B cell (primary cell): Measurements from ENCODE around the gene DPY19L1. TPM values are rescaled to one million over a fixed set of nuclear protein-coding genes. Genes with fewer than 3 reads are reported as not detected.

ENCODE experiments used
- ATAC-seq: fragments of 200-7000 bp; cut with Tn5 transposase; one replicate; pipeline ENCODE4 v1.10.0; 2021; ENCODE audit warnings: low read depth, mild to moderate bottlenecking, moderate number of reproducible peaks, moderate library complexity
- CTCF ChIA-PET: fragments of 350-600 bp; sonication (Branson Sonifier 250); formaldehyde crosslinking; loops from one replicate; lab custom pipeline; 2021; ENCODE audit warnings: antibody characterized with exemption, inconsistent platforms; lab: Charles Lee
- POLR2A ChIA-PET: fragments of 350-600 bp; sonication (Branson Sonifier 250); formaldehyde crosslinking; loops from one replicate; lab custom pipeline; 2021; ENCODE audit warnings: antibody characterized with exemption; lab: Charles Lee
- DNase-seq: peaks from one replicate; pipeline ENCODE4 v3.0.0; 2013
- H2AFZ ChIP-seq: 2 replicates; pipeline ENCODE4 v1.6.1; 2012; ENCODE audit warnings: mild to moderate bottlenecking, low read depth, low read length; ENCODE audit not compliant: insufficient read depth, poor library complexity, severe bottlenecking
- H3K27ac ChIP-seq, 2 donors: 1 replicate in 1 of 2; 2 replicates in 1 of 2; pipeline ENCODE4 v1.5.1; 2012 to 2013; ENCODE audit warnings: low read length in 2 of 2, mild to moderate bottlenecking in 2 of 2, moderate library complexity in 1 of 2
- H3K27me3 ChIP-seq, 4 experiments: fragments of 200-600 bp in 1 of 4; sonication (generic) in 1 of 4; replicated peaks in 1 of 4; 1 replicate in 2 of 4; 2 replicates in 2 of 4; pipeline versions ENCODE4 v1.6.1 to v1.7.0; 2013 to 2016; ENCODE audit warnings: low read length in 3 of 4, mild to moderate bottlenecking in 2 of 4, mixed read lengths in 1 of 4, moderate library complexity in 1 of 4; ENCODE audit not compliant: insufficient read depth in 4 of 4, control insufficient read depth in 3 of 4; ENCODE audit errors: control extremely low read depth in 1 of 4
- H3K36me3 ChIP-seq, 2 experiments: replicated peaks in 1 of 2; 1 replicate in 1 of 2; 2 replicates in 1 of 2; pipeline versions ENCODE4 v1.6.1 to v1.7.1; 2013; ENCODE audit warnings: low read length in 1 of 2; ENCODE audit not compliant: insufficient read depth in 2 of 2, control insufficient read depth in 1 of 2; ENCODE audit errors: control extremely low read depth in 1 of 2, extremely low read depth in 1 of 2
- H3K4me1 ChIP-seq, 2 donors: fragments of 200-600 bp in 1 of 2; sonication (generic) in 1 of 2; 1 replicate in 1 of 2; 2 replicates in 1 of 2; pipeline versions ENCODE4 v1.5.1 to v1.6.1; 2013 to 2017; ENCODE audit warnings: low read length in 2 of 2; ENCODE audit not compliant: control insufficient read depth in 2 of 2, insufficient read depth in 2 of 2
- H3K4me2 ChIP-seq: replicated peaks from 2 replicates; pipeline ENCODE3; 2012; ENCODE audit warnings: mild to moderate bottlenecking, low read depth, low read length; ENCODE audit not compliant: poor library complexity, severe bottlenecking
- H3K4me3 ChIP-seq, 5 experiments: fragments of 200-600 bp in 1 of 5; sonication (generic) in 1 of 5; 1 replicate in 3 of 5; 2 replicates in 2 of 5; pipeline versions ENCODE4 v1.5.1 to v1.7.0; 2011 to 2016; ENCODE audit warnings: low read length in 4 of 5, mild to moderate bottlenecking in 4 of 5, low read depth in 2 of 5, control low read depth in 1 of 5, moderate library complexity in 1 of 5; ENCODE audit not compliant: insufficient read depth in 1 of 5; ENCODE audit errors: control extremely low read depth in 1 of 5, extremely low read depth in 1 of 5
- H3K79me2 ChIP-seq: fragments of 200-600 bp; sonication (generic); one replicate; pipeline ENCODE4 v1.6.0; 2016; ENCODE audit warnings: low read length; ENCODE audit not compliant: control insufficient read depth, insufficient read depth
- H3K9ac ChIP-seq: fragments of 200-600 bp; sonication (generic); 2 replicates; pipeline ENCODE4 v1.6.1; 2017; ENCODE audit warnings: mild to moderate bottlenecking, low read length, moderate library complexity
- H3K9me3 ChIP-seq, 3 donors: one replicate each; pipeline versions ENCODE4 v1.6.1 to v1.7.1; 2013; ENCODE audit warnings: low read length in 2 of 3; ENCODE audit not compliant: control insufficient read depth in 2 of 3, insufficient read depth in 1 of 3; ENCODE audit errors: control extremely low read depth in 1 of 3
- H4K20me1 ChIP-seq: 2 replicates; pipeline ENCODE4 v1.6.0; 2012; ENCODE audit warnings: mild to moderate bottlenecking, low read length; ENCODE audit not compliant: insufficient read depth, control insufficient read depth, poor library complexity, severe bottlenecking
- H3K27ac Mint-ChIP-seq: one replicate; pipeline ENCODE4 v1.8.0; 2021; ENCODE audit warnings: mixed read lengths
- H3K27me3 Mint-ChIP-seq: one replicate; pipeline ENCODE4 v1.8.0; 2021; ENCODE audit warnings: mixed read lengths
- H3K4me1 Mint-ChIP-seq: one replicate; pipeline ENCODE4 v1.8.0; 2021; ENCODE audit warnings: mixed read lengths
- H3K4me3 Mint-ChIP-seq: one replicate; pipeline ENCODE4 v1.8.0; 2021; ENCODE audit warnings: mixed read lengths
- H3K9me3 Mint-ChIP-seq: one replicate; pipeline ENCODE4 v1.8.0; 2022; ENCODE audit warnings: mixed read lengths; ENCODE audit not compliant: insufficient read depth
- EZH2 ChIP-seq: IDR thresholded peaks from 2 replicates; pipeline ENCODE4 v1.6.1; 2012; ENCODE audit warnings: borderline replicate concordance, low read depth, mild to moderate bottlenecking, moderate library complexity, low read length; ENCODE audit not compliant: insufficient read depth, poor library complexity, severe bottlenecking
- WGBS: methylation state at CpG from one replicate; pipeline ENCODE4 v1.1.5; 2013; ENCODE audit warnings: missing lambda C conversion rate; ENCODE audit not compliant: insufficient coverage; 5-methylcytosine and 5-hydroxymethylcytosine counted together
- intact Hi-C: fragments of 100-400 bp; cut with micrococcal nuclease; formaldehyde crosslinking; loops from one replicate; pipeline ENCODE4 v1.10.0; 2022
- polyA plus RNA-seq: library from polyadenylated mRNA; depleted of rRNA; stranded (reverse); fragments of >200 nt; gene quantifications from 2 replicates; pipeline ENCODE4 v1.2.3, GENCODE V29; 2012
- total RNA-seq, 2 donors: library from RNA; stranded (reverse); fragments of 120-200 nt in 1 of 2; gene quantifications; 1 replicate in 1 of 2; 2 replicates in 1 of 2; pipeline versions ENCODE4 v1.2.3 to v1.2.4, GENCODE V29; 2013 to 2022
- TF ChIP-seq, protein P1 (sequence below): fragments of 200-600 bp; IDR thresholded peaks from one replicate; pipeline ENCODE4 v1.8.0; 2022; ENCODE audit warnings: antibody characterized with exemption, mild to moderate bottlenecking

DPY19L1 gene
- total and polyA plus RNA-seq, 2 donors (not counting 1 experiment from before 2014, with no cell fraction given) = 2.0 to 13.0 TPM

DNA sequence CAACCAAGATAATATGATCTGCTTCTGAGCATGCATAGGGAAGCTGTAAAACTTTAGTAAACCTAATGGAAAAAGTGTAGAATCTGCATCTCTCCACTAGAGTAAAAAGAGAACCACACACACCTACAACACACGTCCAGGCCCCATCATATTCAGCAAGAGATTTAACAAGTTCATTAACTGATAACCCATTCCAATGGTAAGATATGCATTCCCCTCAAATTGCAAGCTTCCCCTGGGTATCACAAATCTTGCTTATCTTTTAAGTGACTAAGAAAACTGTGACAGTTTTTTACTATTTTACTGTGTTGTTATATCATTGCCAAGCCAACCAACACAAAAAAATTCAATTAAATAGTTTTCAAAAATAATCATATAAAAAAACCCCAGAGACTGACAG lies 8.0 kb downstream of the DPY19L1 start:
- ChIA-PET POLR2A (no interaction called here), CTCF (no interaction called here)
- H3K9me3 Mint-ChIP-seq = no peaks in the 10 kb centered on the region
- TF ChIP-seq, protein P1, sequence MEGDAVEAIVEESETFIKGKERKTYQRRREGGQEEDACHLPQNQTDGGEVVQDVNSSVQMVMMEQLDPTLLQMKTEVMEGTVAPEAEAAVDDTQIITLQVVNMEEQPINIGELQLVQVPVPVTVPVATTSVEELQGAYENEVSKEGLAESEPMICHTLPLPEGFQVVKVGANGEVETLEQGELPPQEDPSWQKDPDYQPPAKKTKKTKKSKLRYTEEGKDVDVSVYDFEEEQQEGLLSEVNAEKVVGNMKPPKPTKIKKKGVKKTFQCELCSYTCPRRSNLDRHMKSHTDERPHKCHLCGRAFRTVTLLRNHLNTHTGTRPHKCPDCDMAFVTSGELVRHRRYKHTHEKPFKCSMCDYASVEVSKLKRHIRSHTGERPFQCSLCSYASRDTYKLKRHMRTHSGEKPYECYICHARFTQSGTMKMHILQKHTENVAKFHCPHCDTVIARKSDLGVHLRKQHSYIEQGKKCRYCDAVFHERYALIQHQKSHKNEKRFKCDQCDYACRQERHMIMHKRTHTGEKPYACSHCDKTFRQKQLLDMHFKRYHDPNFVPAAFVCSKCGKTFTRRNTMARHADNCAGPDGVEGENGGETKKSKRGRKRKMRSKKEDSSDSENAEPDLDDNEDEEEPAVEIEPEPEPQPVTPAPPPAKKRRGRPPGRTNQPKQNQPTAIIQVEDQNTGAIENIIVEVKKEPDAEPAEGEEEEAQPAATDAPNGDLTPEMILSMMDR = no peak
- TF ChIP-seq EZH2 = no peak
- intact Hi-C loops = no loop called here
- Histone ChIP-seq H3K9ac (no peak overlapping the region), H3K4me2 (no peak overlapping the region), H3K9me3 (no peaks in the 10 kb centered on the region), H3K79me2 (peaks cover 41% of the 10 kb centered on the region), H2AFZ (no peak overlapping the region), H3K27ac (no peak overlapping the region), H3K4me1 (no peaks in the 10 kb centered on the region), H3K36me3 (no peaks in the 10 kb centered on the region), H4K20me1 (peaks cover 6% of the 10 kb centered on the region), H3K27me3 (no peaks in the 10 kb centered on the region), H3K4me3 (no peak overlapping the region)
- DNase-seq (no peak), ATAC-seq (no peak)
- no peaks in the 10 kb centered on the region for H3K4me1 Mint-ChIP-seq
- no peak overlapping the region for H3K4me3 Mint-ChIP-seq
- H3K27ac Mint-ChIP-seq = no peak overlapping the region
- WGBS = no CpG with 5 or more reads among the region's 1 CpG
- H3K27me3 Mint-ChIP-seq = no peaks in the 10 kb centered on the region

DNA sequence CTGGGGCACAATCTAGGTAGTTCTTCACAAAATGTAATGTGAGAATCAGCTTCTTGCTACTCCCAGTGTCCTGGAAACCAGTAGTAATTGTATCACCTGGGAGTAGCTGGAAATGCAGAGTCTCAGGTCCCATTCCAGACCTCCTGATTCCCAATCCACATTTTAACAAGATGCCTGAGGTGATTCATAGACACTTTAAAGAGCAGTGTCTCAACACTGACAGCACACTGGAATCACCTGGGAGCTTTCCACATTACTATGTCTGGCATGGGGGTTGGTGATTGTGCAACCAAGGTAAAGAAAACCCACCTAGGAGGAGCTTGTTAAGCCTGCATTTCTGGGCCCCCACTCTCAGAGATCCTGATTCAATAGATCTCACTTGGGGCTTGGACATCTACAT lies 11.1 kb downstream of the DPY19L1 start:
- no peak overlapping the region for H3K9ac ChIP-seq
- Mint-ChIP-seq H3K27ac (no peak overlapping the region), H3K4me3 (no peak overlapping the region), H3K27me3 (no peaks in the 10 kb centered on the region), H3K4me1 (no peaks in the 10 kb centered on the region), H3K9me3 (no peaks in the 10 kb centered on the region)
- no peaks in the 10 kb centered on the region for H3K9me3 ChIP-seq
- H4K20me1 ChIP-seq = peaks cover 11% of the 10 kb centered on the region
- no peak for ATAC-seq
- no peak overlapping the region for H3K4me3 ChIP-seq
- no peaks in the 10 kb centered on the region for H3K4me1 ChIP-seq
- DNase-seq = no peak
- no peak overlapping the region for H3K4me2 ChIP-seq
- POLR2A ChIA-PET = no interaction called here
- CTCF ChIA-PET = no interaction called here
- H3K79me2 ChIP-seq = peaks cover 29% of the 10 kb centered on the region
- no peak overlapping the region for H2AFZ ChIP-seq
- intact Hi-C loops = no loop called here
- no peaks in the 10 kb centered on the region for H3K27me3 ChIP-seq
- H3K36me3 ChIP-seq = no peaks in the 10 kb centered on the region
- TF ChIP-seq, protein P1 = no peak
- TF ChIP-seq EZH2 = no peak
- H3K27ac ChIP-seq = no peak overlapping the region
